Cerebellar nuclear complex (tissue), 1 donor: ENCODE measurements around the gene CNTNAP2.
"Not testable (repeated sequence)": the region's sequence is repeated elsewhere in the genome, so short reads cannot be mapped to it uniquely, and the experiment has no call there.

Source experiments
- DNase-seq, 2 experiments: peaks; one replicate each; lab custom pipeline; 2025; lab: John Stamatoyannopoulos, UW

Gene CNTNAP2

DNA sequence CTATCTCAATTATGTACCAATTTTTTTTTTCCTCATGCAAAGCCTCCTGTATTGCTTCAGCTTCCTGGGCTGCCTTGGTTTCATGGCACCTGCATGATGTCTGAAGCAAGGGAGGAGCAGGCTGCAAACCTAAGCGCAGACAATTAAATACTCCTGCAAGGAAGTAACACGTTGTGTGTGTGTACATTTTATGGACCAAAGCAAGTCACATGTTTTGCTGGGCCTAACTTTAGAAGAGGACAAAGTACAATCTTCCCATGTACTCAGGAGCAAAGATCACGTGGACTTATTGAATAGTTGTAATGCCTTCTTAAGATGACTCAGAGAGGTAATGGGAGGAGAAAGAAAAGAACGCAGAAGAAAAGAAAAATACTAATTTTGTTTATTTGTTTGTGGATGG, 1530.0 kb downstream of the CNTNAP2 start:
- DNase-seq = no peak

DNA sequence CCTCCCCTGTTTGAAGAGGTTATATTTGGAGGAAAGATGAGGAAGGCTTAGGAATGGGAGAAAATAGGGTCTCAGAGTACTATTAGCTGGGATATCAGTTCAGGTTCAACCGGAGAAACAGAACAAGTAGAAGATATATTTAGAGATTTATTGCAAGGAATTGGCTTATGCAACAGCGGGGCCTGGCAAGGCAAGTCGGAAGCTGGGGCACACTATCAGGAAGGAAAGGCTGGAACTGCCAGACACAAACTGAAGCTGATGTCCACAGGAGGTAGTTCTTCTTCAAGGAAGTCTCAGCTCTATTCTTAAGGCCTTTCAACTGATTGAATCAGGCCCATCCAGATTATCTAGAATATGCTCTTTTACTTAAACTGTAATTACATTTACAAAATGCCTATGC, 1534.4 kb downstream of the CNTNAP2 start:
- DNase-seq = no peak

DNA sequence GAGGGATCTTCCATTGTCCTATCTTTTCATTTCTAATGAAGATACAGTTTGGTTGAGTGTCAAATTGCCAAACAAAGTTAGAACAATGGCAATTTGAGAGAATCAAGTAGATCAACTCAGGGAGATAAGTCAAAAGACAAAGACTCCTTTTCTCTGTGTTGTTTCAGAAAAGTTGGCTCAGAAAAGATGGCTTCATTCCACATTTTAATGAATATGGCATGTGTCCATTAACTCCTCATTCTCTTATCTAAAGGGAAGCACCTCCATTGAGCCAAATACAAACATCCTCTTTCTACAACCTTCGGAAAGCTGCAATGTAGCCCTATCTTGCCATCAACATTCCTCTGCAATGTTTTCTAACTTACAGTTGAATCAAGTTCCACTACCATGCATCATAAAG, 1535.0 kb downstream of the CNTNAP2 start:
- DNase-seq = no peak

DNA sequence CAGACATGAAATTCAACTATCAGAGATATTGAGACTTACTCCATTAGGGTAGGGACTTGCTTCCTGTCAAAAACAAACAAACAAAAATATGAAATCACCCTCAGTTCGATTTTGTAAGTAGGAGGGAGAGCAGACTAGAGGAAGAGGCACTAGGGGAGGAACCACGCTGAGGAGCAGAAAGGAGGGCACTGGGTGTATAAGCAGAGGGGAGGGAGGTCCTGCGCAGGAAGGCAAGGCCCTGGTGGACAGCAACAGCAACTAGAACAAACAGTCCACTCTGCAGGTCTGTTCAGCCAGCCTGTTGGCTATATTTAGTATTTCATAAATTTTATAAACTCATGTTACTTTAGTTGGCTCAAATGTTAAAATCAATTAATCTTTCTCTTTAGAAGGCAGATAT, 1536.9 kb downstream of the CNTNAP2 start:
- no peak for DNase-seq

DNA sequence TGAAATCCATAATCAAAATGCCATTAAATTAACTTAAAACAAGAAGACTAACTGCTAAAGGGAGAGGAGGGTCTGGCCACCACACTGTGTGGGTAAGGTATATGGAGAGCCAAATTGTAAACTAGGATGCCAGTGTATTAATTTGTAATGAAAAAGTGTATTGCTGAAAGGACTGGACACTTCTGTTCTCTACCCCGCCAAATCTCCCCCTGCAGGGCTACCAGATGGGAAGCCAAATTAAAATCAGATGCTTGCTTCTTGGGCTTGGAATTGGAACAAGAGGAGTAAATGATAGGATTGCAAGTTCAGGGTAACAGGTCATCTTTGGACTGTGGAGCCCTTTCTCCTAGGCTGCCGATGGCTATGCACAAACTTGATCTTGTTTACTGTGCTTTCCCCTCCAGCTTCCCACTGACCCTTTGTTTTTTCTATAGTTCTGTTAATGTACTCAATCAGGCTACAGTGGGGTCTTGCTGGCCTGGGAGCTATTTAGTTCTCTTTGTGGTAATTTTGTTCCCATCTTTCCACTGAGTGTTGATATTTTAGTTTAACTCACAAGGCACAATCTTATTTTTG, 1541.9 kb downstream of the CNTNAP2 start:
- DNase-seq = peak; percentile 21 to 64

DNA sequence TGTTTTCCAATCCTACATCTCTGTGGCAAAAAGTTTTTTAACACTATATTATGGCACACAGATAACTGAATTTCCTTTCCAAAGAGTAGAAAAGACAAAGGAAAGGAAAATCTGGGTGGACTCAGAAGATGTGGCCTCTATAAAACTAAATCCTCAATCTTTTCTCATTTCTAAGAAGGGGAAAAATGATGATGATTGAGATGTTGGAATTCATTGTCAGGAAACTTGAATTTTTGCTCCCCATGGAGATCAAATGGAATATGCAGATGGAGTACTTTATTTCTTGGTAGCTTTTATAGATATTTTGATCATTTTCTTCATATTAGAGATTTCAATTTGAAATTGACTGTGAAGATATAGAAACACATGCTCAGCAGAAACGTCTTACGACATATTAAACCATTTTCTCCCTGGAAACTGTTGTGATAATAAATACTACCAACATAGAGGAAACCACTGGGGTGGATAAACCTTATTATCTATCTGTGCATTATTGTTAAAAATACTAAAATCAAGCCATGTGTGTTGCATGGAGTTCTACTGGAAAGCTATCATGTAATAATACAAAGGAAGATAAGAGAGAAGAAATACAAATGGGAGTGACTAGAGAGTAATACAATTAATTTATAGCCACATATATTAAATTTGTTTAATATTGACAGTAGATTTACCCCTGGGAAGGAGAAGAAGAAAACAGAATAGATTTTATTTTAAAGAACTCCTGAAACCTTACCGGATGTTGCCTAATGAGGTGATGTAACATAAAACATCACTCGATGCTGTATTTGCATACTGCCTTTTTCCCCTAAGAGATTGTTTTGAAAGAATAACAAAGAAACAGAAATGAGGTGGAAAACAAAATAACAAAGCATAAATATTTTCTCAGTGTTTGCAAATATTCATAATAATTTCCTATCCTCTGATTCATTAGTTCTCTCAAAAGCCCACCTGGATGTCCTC, 1542.7 kb downstream of the CNTNAP2 start:
- no peak for DNase-seq

DNA sequence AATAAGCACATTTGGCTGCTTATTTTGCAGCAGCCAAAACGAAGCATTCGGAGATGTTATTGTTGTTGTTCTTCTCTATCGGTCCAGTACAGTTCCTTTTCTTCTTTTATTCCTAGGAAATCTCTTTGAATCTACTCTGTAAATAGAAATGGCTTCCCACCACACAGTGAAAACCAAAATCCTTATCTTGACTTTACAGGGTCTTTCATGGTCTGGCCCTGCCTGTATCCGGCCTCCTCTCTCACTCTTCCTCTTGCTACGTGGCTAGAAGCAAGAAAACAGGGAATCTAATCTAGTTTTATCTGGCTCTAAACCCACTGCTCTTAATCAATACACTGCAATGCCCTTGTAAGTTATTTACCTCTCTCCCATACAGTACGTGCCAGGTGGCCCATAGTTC, 1547.9 kb downstream of the CNTNAP2 start:
- DNase-seq = no peak

DNA sequence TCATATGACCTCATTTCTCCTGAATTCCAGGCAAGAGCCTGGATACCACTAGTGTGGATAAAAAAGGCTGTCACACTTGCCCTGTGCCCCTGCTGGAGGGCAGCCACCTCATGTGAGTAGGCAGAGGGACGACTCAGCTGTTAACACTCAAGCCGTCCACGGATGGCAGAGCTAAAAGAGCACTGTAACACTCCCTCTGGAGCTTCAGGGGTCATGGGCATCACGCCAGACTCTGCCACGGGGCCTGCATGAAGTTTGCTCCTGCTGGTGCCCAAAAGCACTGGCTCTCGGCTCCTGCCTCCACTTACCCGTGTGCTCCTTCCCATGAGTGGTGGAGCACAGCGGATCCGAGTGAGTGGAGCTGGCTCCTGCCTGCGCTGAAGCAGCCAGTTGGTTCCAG, 1554.2 kb downstream of the CNTNAP2 start:
- no peak for DNase-seq

DNA sequence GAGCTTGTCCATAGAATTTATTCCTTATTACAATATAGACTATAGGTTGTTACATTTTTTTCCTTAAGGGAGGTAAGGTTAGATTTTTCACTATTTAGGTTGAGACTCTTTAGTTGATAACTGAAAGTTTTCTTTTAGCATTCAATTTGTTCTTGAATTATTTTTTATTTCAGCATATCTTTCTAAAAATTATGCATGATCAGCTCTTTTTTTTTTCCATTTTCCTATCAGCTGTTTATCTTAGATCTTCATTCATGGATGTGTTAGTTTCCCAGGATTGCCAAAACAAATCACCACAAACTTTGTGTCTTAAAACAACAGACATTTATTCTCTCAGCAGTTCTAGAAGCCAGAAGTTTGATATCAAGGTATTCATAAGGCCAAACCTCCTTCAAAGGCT, 1558.1 kb downstream of the CNTNAP2 start:
- no peak for DNase-seq

DNA sequence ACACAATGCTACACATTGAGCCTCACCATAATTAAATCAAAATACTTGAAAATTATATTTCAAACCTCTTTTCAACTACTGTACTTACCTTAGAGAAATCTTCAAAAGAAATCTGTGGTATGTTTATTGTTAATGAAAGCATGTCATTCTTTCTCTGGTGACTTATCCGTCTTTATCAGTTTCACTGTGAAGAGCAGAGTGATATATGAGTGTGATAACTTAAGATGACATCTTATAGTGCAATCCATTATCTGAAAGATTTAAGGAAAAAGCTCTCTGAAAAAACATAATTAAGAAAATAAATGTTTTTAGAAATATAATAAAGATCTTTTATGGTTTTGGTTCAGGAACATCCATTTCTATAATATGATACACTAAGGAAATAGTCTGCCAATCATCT, 1562.3 kb downstream of the CNTNAP2 start:
- DNase-seq = no peak

DNA sequence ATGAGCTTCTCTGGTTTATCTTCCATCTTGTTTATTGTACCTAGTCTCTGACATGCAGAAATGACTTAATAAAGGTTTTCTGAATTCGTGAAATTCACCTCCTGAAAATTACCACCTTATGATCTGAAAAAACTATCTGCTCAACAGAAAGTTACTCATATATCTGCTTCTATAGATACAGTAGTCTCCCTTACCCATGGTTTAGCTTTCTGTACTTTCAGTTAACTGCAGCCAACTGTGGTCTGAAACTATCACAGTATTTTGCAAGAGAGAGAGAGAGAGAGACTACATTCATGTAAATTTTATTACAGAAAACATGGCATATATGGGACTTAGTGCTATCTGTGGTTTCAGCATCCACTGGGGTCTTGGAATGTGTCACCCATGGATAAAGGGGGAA, 1564.9 kb downstream of the CNTNAP2 start:
- DNase-seq = no peak

DNA sequence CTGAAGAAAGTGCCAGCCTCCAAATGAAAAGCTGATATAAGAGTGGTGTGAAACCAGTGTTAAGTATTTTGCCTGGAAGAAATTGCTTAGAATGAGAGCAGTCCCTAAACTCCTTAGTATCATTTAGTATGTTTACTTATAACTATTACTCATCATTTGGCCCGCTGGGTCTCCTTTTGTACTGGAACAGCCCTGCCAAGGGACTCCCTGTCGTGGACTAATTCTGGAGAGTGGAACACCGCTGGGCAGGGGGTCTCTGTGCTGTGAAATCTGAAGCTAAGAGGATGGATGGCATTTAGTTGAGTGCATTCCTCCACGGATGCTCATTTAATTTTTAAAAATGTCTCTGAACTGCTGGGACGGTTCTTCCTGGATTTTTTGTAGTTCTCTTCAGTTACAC, 1584.1 kb downstream of the CNTNAP2 start:
- DNase-seq = no peak

DNA sequence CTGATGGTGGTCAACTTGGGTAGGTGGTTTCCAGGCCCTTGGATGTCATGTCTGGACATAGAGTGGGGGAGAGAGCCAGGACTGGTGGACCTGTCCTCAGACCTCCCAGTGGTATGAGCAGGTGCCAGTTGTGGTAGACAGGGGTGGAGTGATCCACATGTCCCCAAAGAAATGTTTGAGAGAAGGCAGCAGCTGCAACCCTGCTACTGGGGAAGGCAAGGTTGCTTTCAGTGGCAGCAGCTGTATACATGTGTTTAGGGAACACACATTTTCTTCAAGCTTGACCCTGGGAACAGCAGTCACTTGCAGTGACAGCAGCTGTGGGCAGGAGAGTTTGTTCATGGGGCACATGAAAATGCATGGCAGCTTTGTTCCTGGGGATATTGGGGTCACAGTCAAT, 1591.3 kb downstream of the CNTNAP2 start:
- no peak for DNase-seq

DNA sequence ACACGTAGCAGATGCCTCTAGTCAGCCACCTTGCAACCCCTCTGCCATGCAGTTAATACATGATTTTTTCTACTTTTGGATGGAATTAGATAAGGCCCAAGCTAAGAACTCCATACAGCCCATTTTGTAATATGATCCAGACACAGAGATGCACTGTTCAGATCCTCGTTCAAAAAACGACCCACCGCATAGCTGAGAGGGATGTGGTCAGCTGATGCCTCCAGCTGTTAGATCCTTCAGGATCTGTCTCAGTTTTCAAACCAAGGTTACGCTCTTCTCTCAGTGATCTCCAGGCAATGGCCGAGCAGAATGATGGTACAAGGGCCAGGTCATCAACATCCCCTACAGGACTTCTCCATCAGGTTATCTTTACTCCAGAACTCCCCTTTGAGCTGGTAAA, 1592.3 kb downstream of the CNTNAP2 start:
- DNase-seq = no peak

DNA sequence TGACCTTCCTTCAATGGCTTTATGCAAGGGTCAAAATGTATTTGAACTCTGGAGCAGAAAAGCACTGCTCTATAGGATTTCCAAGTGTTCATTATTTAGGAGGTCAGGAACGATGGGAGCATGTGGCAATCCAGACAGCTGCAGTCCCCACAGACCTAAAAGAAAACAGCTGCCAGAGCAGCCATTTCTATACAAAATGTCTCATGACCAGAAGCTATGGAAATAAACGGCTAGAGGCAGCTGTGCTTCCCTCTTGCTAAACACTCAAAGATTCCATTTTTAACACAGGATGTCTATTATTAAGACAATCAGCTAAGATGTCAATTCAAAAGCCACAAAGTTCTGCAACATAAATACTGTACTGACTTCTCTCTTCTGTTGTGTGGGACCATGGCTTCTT, 1594.8 kb downstream of the CNTNAP2 start:
- DNase-seq = no peak

DNA sequence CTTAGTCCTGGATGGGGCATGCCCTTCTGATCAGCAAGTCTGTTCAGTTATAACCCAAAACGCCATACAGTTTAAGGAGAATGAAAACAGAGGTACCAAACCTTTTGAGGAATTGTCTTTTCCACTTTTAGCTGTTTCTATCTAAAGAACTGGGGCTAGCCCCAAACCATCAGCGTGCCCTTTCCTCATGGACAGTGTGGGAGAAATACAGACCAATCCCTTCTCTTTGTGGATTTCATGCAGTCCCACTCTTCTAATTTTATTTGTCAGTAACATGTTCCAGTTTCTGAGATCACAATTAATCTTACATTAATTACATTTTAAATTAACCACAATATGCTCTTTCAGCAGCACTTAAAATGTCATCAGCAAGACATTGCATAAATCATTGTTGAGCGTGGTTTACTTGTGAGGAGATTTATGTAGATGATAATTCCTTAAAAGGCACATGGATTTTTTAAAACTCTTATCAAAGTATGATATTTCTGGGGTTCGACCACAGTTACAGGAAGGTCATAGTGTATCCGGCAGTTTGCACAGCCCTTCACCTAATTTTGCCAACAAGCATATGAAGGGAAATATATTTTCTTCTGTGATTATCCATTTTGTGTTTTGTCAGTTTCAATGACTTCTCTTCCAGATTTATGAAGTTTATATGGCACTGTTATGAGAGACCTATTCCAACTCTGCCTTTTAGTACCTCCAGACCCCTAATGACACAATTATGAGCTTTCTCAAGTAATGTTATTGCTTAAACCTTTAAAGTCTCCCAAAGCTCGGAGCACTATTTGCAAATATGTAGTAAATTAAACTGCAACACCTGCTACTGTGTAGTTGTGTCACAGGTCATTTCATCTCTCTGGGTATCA, 1605.6 kb downstream of the CNTNAP2 start:
- no peak for DNase-seq

DNA sequence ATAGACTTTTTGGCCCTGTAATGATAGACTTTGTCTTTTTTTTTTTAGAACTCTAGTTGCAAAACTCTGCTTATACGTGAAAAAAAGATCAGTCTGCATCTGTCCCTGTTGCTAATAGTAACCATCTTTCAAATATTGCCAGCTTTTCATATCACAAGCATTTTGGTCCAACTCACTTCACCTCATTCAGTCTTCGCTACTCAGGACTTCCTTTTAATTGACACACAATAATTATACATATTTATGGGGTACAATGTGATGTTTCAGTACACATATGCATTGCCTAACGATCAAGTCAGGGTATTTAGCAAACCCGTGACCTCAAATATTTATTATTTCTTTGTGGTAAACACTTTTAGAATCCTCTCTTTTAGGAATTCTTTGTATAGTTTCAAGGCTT, 1606.9 kb downstream of the CNTNAP2 start:
- no peak for DNase-seq

DNA sequence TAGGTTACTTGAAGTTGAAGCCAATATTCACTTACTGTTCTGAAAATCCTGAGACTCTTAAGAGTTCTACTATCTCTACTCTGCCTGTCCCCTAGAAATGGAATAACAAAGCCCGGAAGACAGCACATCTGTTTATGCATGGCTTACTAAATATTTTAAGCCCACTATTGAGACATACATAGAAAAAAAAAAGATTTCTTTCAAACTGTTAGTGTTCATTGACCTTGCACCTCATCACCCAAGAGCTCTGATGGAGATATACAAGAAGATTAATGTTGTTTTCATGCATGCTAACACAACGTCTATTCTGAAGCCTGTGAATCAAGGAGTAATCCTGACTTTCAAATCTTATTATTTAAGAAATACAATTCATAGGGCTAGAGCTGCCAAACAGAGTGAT, 1614.7 kb downstream of the CNTNAP2 start:
- no peak for DNase-seq

DNA sequence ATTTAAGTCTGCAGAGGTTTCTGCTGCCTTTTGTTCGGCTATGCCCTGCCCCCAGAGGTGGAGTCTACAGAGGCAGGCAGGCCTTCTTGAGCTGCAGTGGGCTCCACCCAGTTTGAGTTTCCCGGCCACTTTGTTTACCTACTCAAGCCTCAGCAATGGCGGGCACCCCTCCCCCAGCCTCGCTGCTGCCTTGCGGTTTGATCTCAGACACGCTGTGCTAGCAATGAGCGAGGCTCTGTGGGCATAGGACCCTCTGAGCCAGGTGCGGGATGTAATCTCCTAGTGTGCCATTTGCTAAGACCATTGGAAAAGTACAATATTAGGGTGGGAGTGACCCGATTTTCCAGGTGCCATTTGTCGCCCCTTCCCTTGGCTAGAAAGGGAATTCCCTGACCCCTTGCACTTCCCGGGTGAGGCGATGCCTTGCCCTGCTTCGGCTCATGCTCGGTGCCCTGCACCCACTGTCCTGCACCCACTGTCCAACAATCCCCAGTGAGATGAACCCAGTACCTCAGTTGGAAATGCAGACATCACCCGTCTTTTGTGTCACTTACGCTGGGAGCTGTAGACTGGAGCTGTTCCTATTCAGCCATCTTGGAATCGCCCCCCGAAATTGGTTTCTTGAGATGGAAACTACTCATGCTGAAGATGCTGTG, 1621.1 kb downstream of the CNTNAP2 start:
- not testable (repeated sequence) for DNase-seq

DNA sequence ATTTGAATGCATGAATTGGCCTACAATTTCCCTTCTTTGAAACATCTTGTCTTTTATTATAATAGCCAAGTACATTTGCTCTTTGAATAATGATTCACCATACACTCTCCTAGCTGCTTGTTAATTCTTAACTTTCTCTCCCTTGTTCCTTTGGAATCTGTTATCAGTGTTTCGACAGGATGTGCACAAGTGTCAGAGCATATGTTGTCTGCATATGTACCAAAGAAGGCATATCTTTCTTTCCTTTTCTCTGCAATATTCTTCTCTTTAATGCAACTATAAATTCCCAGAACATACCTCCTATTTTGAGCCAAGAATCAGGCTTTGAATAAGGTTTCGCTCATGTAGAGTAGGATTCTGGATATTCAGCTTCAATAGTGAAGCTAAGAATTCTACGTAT, 1625.7 kb downstream of the CNTNAP2 start:
- DNase-seq = no peak

DNA sequence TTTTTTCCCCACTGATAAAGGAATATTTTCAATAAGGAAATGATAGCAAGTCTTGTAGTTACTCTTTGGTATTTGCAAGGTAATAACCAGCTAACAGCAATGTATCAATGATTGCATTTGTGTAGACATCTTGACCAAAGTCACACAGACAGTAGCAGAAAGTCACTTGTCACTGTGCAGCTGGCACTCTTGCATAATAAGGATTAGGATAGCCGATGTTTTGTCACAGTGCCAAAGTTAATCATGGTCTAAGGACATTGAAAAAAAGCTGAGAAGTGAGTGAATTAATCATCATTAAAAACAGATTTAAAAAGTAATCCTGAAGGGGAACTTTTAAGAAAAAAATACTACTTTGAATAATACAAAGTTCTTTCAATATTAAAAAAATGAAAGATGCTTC, 1639.7 kb downstream of the CNTNAP2 start:
- DNase-seq = no peak

DNA sequence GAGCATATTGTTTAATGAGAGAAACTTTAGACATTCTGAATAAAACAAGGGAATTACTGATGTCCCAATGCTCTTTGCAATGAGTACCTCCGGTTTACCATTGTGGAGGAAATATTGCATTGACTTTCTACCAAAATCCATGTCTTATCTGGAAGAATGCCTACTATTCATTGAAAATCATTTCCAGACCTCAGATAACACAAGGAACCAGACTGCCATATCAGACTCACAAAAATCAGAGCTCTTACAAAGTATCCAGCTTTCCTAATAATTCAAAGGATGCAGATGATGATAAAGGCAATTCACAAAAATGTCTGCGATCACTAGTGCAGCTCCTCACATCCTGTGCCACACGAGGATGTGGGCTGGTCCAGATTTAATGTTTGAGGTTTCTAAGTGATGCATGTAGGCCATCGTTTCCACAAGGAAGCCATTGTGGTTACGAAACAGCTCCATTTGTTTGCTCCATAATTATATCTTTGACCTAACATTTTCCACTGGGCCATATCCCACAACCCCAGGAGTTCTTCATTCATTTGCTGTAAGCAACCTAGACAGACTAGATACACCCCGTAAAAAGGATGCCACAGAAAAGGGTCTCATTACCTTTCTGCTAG, 1642.8 kb downstream of the CNTNAP2 start:
- DNase-seq = no peak
